Stimulated activated CD8-positive, alpha-beta memory T cell treated with anti-CD3 and anti-CD28 coated beads, Interleukin-7, amount 100 ng/mL, for 1 hour (primary cell): ENCODE results near the gene MZF1.
"Not testable (repeated sequence)": the region's sequence is repeated elsewhere in the genome, so short reads cannot be mapped to it uniquely, and the experiment has no call there.

Experiments
- DNase-seq, 2 donors: peaks; one replicate each; pipeline ENCODE4 v3.0.0-alpha.2; 2020; ENCODE audit warnings: low read depth in 2 of 2

MZF1 gene

DNA sequence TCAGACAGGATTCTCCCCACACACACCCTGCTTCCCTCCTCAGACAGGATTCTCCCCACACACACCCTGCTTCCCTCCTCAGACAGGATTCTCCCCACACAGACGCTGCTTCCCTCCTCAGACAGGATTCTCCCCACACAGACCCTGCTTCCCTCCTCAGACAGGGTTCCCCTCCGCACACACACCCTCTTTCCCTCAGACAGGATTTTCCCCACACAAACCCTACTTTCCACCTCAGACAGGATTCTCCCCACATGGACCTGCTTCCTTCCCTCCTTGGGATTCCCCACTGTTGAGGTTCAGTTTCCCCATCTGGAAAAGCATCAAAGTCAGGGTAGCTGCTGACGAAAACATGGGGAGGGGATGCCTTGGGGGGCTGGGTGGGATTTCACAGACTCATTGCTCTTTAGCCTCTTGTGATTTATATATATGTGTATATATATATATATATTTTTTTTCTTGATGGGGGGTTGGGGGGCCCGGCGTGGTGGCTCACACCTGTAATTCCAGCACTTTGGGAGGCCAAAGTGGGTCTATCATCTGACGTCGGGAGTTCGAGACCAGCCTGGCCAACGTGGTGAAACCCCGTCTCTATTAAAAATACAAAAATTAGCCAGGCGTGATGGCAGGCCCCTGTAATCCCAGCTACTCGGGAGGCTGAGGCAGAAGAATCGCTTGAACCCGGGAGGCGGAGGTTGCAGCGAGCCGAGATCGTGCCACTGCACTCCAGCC lies 30.3 kb downstream of the MZF1 start:
- not testable (repeated sequence) for DNase-seq

DNA sequence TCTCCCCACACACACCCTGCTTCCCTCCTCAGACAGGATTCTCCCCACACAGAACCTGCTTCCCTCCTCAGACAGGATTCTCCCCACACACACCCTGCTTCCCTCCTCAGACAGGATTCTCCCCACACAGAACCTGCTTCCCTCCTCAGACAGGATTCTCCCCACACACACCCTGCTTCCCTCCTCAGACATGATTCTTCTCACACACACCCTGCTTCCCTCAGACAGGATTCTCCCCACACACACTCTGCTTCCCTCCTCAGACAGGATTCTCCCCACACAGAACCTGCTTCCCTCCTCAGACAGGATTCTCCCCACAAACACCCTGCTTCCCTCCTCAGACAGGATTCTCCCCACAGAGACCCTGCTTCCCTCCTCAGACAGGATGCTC lies 34.0 kb downstream of the MZF1 start:
- not testable (repeated sequence) for DNase-seq

DNA sequence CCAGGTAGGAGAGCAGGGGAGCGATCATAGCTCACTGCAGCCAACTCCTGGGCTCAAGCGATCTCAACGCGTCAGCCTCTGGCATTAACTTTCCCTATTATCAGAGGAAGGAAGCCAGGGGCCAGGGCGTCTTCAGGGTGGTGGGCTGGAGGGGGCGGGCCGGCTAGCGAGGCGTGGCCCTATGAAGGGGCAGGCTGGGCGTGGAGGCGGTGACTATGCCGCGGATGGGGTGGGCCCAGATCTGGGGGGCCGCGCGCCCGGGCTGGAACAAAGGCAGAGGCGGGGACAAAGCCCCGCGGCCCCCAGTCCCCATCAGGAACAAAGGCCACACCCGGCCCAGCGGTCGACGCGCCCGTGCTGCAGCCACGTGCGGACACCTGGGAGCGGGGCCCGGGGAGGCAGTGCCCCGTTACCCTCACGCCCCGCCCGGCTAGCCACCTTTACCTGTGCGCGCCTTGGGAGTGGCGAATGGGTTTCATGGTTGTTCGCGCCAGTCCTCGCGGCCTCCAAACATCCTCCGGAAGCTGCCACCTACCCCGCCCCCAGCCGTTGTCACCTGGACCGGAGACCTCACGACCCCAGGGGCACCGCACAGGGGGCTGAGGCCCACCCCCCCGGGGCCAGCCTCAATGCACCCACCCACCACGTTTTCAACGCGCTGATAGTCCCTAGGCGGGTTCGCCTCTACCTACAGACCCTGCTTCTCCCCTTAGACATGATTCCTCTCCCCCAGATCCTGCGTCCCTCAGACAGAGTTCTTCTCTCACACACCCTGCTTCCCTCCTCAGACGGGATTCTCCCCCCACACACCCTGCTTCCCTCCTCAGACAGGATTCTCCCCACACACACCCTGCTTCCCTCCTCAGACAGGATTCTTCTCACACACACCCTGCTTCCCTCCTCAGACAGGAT lies 34.6 kb downstream of the MZF1 start:
- DNase-seq = no peak

DNA sequence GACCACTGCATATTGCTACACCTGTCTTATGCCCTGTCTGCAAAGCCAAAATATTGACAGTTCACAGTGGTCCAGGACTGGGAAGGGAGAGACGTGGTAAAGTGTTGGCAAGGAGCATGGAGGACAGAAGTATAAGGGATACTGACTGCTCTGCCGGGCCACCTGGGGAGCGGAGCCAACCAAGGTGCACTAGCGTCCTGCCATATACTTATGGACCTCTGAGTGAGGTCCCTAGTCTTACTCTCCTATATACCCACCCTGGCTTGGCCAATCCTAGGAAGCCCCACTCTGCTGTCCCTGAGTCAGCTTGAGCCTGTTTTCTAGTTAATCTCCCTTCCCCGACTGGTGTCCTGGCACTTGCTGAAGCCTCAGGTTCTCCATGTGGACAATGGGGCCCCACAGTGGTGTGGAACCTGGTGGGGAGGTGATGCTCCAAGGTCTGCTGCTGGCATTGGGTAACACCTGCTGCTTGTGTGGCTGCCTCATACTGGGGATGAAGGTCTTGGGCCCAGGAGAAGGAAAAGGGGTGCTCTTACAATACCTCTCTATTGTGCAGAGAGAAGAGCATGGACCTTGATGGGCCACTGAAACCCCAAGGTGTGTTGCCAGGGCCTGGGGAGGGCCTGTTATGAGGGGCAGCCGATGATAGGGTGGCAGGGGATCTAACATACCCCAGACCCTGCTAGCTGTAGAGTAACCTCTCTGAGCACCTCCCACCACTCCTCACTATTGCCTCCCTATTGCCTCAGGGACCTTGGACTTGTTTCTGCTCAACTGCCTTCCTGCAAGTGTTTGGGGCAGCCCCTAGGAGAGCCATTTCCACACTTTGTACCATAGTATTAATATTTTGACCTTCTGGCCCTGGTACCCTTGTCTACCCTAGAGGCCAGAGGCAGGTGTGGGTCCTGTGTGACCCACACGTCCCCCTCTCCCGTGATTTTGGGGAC lies 36.0 kb downstream of the MZF1 start:
- DNase-seq = no peak

DNA sequence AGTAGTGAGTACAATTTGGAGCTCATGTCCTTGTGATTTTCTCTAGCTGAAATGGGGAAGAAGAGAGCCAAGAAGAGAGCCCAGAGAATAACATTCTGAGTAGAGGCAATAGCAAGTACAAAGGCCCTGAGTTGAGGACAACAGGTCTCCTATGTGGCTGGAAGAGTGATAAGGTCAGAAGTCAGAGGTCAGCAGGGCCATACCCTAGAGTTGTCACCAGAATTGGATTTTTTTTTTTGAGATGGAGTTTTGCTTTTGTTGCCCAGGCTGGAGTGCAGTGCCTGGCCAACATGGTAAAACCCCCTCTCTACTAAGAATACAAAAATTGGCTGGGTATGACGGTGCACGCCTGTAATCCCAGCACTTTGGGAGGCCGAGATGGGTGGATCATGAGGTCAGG lies 37.3 kb downstream of the MZF1 start:
- DNase-seq = no peak

DNA sequence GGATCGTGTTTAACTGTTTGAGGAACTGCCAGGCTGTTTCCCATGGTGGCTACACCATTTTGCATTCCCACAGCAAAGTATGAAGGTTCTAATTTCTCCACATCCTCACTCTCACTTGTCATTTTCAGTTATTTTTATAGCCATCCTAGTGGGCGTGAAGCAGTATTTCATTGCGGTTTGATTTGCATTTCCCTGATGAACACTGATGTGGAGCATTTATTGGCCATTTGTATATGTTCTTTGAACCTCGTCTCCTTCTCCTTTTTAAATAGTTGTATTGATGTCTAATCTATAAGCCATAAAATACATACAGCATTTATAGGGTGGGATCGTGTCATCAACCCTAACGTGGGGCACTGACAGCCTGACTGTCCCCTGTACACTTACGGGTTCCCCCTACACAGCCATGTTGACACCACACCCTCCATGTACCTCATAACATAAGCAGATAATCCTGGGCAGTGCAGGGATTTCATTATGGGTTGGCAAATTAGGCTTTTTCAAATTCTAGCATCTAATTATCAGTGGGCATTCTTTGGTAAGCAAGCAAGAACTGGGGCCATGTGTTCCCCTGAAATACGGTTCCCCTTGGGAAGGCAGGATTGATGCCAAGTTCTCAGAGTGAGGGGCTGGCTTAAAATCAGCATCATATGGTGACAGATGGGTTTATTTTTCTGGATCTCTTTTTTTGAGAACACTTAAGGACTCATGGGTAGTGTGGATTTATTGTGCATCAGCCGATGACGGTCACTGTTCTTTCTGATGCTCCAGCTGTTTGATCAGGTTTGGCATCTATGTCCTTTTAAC lies 41.9 kb downstream of the MZF1 start:
- no peak for DNase-seq

DNA sequence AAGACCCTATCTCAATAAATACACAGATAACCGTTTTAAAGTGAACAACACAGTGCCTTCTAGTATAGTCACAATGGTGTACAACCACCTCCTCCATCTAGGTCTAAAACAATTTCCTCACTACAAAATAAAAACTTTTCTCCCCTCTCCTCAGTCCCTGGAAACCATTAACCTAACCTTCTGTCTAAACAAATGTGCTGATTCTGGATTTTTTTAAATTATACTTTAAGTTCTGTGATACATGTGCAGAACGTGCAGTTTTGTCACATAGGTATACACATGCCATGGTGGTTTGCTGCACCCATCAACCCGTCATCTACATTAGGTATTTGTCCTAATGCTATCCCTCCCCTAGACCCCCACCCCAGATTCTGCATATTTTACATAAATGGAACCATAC lies 43.7 kb downstream of the MZF1 start:
- DNase-seq = no peak

DNA sequence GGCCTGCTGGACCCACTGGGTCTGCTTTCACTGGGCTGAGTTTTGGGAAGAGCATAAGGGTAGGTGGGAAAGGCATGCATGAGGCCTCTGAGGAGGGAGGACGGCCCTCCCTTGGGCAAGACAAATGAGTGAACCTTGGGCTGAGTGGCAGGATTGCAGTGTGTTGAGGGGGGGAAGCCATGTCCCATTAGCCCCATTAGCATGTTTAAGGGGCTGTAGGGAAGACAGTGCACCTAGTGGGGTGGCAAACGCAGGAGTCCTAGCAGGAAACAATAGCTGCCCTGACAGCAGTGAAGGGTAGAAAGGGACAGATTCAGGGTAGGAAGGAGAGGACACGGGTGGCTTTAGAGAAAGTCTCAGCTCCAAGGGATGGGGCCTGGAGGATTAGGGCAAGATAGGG lies 50.4 kb downstream of the MZF1 start:
- no peak for DNase-seq

DNA sequence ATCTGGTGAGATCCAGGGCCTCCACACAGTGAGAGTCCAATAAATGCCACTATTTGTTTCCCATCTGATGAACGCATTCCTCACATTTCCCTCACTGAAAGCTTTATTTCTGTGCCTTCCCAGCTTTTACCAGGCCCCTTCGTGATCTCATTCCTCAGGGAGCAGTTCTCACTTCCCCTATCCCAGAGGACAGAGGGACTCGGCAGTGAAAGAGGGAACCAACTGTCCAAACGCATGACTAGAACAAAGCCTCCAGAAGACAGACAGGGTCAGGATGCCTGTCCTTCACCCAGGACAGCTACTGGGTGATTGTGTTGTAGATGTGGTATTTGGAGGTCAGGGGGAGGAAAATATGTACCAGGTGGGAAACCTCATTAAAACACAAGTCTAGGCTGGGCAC lies 51.5 kb downstream of the MZF1 start:
- no peak for DNase-seq

DNA sequence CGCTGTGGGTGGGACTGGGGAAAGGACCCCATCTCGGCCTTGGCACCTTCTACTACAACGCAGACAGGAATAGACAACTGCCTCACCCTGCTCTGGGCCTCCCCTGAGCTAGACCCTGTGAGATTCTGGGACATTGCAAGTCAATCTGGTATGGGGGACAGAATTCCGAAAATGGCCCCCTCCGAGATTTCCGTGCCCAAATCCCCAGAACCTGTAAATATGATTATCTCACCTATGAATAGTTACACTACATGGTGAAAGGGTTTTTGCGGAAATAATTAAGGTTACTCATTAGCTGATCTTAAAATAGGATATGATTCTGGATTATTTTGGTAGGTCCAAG lies 52.9 kb downstream of the MZF1 start:
- DNase-seq = no peak

DNA sequence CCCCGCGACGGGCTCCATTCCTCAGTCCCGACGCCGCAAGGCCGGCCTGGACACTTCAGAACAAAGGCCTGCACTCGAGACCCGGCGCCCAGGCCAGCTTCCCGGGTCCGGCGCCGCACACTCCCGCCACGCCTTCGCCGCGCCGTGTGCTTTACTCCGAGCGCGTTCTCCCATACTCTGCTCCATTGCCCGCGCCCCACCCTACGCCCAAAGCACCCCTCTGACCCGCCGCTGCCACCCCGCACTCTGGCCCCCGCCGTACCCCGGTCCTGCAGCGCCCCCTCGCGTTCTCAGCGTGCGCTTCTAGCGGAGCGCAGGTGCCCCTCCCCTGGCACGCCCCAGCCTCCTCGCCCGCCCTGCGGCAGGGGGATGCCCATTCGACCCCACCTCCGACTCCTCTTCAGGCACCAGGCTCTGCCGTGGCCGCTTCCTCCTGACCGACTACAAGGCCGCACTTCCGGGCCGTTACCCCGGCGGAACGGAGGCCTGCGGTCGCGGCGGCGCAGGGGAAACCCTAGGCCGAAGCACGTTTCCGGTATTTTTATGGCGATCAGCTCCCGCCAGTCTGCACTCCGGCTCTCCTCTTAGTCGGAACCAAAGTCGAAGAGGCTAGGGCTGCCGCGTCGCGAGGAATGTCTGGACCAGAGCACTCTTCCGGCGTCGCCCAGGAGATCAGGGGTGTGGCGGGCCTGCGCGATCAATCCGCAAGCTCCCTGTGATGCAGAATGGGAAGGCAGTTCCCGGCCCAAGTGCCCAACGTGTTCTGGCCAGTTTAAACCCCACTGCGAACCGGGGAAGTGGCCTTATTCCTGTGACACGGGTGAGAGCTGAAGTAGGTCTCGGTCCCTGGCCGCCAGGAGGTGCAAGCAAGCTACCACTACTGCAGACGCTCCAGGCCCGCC lies 53.5 kb downstream of the MZF1 start, which contains the start of gene ZBTB45:
TSS of gene ZBTB45 (minus strand) at position 456 of the 902 bp plus-strand sequence. CDS start 2,137 bp downstream, outside the sequence.
- DNase-seq = peak; percentile 70 to 76

DNA sequence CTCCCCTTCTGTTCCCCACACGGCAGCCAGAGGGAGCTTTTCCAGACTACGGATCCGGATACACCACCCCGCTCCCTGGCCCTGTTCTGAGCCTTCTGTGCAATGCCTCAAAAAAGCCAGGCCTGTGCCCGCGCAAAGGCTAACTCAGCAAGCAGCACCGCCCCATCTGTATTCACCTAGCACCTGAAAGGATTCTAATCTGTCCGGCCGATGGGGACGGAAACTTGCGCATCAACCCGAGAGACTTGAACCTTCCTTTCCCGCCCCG lies 54.1 kb downstream of the MZF1 start:
- DNase-seq = no peak

DNA sequence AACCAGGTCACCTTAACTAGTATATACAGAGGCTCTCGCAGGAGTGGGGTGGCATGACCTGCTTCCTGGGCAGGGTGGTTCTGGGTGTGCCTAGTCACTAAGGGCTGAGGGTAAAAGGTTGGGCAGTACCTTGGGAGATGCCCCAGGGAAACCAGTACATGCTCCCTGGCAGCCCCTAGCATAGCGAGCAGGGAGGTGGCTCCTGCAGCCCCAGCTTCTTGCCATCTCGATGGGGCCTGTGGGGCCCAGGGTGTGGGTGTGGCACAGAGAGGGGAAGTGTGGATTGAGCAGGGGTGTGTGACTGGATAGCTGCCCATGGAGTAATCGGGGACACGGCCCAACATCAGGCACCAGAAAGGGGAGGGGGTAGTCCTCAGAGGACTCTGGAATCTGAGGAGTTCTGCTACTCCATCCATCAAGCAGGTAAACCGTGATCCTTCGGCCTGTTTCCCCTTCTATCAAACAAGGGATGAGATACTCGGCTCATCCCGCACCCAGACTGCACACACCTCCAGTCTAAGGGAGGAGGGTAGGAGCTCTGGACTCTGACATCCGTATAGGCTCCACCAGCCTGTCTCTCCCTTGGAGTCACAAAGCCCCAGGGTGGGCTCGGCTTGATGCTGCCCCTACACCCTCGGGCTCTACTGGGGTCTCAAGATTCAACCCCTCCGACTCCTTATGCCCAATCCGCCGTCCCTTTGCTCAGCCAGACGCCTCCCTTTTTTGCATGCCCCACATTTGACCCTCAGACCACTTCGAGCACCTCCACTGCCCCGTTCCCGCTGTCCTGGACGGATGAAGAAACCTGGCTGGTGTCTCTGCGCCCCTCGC lies 54.7 kb downstream of the MZF1 start:
- no peak for DNase-seq

DNA sequence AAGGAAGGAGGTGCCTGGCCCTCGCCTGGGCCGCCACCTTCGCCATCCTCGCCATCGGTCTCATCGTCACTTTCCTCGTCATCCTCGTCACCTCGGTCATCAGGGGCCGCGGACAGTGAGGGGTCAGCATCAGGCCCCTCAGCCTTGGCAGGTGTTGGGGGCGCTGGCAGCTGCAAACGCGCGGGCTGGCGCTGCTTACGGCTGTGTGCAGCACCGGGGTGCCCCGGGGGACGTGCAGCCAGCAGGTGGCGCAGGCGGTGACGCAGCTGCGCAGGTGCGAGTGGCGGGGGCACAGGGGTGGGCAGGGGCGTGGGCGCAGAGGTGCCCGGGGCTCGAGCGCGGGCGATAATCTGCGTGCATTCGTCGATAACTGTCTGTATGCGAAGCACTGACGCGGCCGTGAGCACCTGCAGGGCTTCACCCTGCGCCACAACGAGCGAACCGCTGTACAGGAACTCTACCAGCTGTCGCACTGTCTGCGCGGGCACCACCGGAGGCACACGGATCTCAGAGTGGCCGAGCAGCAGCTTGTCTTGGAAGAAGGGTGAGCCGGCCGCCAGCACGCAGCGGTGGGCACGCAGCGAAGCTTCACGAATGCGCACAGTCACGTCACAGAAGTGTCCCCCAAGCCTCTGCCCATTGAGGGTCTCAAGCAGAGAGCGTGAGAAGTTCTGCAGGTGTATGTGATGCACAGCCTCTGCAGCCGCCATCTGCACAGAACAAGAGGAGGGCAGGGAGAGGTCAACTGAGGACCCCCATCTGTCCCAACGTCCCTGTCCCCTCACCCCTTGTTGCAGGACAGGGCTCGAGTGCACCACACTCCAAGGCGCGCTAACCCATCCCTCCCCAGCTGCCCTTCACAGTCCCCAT lies 55.9 kb downstream of the MZF1 start:
- DNase-seq = no peak

DNA sequence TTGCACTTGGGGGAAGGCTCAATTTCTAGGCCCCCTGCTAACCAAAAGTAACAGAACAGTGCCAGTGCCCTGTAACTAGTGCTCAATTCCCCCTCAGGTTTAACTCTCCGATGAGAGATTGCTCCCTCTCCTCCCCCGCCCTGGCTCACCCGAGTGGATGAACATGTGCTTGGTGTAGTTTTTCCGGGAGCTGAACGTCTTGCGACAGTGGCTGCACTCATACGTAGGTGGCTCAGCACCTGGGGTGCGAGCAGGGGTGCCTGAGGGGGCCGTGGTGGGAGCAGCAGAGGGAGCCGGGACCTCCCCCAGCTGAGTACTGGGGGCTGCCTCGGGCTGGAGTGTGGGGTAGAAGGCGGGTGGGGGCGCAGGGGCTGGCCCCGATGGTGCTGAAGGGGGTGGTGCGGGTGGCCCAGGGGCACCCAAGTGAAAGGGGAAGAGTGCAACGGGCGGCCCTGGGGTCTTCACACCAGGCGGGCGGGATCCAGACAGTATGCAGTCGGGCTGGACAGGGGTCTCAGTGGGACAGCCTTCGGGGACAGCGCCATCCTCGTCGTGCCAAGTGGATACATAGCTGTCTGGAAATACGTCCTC lies 56.8 kb downstream of the MZF1 start:
- DNase-seq = no peak

DNA sequence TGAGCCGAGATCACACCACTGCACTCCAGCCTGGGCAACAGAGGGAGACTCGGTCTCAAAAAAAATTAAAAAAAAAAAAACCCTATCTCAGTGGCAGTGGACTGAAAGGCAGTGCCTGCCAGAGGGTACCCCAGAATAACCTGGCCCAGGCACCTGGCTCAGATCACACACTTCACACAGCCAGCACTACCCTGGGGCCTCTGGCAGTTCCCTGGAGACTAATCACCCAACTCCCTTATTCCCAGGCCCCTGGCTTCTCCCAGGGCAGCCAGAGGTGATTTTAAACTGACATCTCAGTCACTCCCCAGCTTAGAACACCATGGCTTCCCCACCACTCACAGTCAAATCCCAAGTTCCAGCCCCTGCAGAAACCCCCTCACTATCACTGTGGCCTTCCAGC lies 57.9 kb downstream of the MZF1 start:
- DNase-seq = no peak

DNA sequence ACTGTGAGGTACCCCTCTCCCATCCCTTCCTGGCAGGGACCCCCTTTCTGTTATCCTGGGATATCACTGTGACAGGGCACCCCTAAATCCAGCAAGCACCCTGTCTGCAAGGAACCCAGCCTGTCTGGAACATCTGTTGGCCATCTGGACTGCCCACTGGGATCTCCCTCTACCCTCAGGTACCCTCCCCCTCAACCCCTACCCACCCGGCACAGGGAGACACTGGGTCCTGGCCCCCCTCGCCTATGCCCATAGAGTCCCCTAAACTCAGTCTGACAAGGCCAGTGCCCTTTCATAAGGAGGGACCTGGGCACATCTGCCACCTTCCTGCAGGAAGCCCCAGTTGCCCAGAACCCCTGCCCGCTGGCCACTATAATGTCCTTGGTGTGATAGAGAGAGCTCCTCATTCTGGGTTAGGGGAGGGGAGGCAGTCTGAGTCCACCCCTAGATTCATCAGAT lies 58.5 kb downstream of the MZF1 start:
- no peak for DNase-seq
